Measurements from ENCODE around the gene EVI2B. TPM values are rescaled to one million over a fixed set of nuclear protein-coding genes. Genes with fewer than 3 reads are reported as not detected.

EVI2B gene
- total RNA-seq (2022) (not detected in 2 replicates), Bru-seq, nascent RNA (percentile 18 among the genes with signal in this experiment), BruChase-seq, experiment 1, labeled RNA remaining after a 6-hour chase (not detected), BruChase-seq, experiment 2, labeled RNA remaining after a 2-hour chase (percentile 24 among the genes with signal in this experiment)
- long read RNA-seq, result 0 reads

- no peaks in the 10 kb centered on the region for H3K9me3 Mint-ChIP-seq (ENCODE audit: low read depth, unreplicated experiment)
- peak within 1 kb of the TSS; percentile 15 for H3K27ac Mint-ChIP-seq (ENCODE audit: unreplicated experiment)
Observed at GRCh38 chr17:31313982-31314781, at the start of gene EVI2B. EVI2B (minus strand) TSS chr17:31314054; CDS start chr17:31305609, 8,445 bp downstream.

GRCh38 chr17:31357839-31358394, 44.1 kb upstream of the EVI2B start:
- CTCF ChIA-PET, result no interaction called here
- DNase-seq, result no peak
- Mint-ChIP-seq H3K9me3 (ENCODE audit: low read depth, unreplicated experiment) (no peaks in the 10 kb centered on the region), H3K4me1 (ENCODE audit: low read depth, unreplicated experiment) (no peaks in the 10 kb centered on the region), H3K4me3 (ENCODE audit: low read depth, unreplicated experiment) (no peak overlapping the region), H3K27me3 (ENCODE audit: unreplicated experiment) (no peaks in the 10 kb centered on the region), H3K27ac (ENCODE audit: unreplicated experiment) (no peak overlapping the region), H3K36me3 (ENCODE audit: insufficient read depth, unreplicated experiment) (peaks cover 5% of the 10 kb centered on the region)
- no TSS peak for BruUV-seq (replicated peaks)
- intact Hi-C loops (cut with micrococcal nuclease; ENCODE audit: unreplicated experiment), result no loop called here
- TF ChIP-seq CTCF (IDR thresholded peaks at IDR 0.05; ENCODE audit: unreplicated experiment), result no peak

More at GRCh38 chr17:31313982-31314781, at the start of gene EVI2B:
- no TSS peak for BruUV-seq (replicated peaks)
- no peak for DNase-seq
- TF ChIP-seq CTCF (IDR thresholded peaks at IDR 0.05; ENCODE audit: unreplicated experiment), result no peak
- intact Hi-C loops (cut with micrococcal nuclease; ENCODE audit: unreplicated experiment), result no loop called here
- CTCF ChIA-PET, result no interaction called here
- H3K4me1 Mint-ChIP-seq (ENCODE audit: low read depth, unreplicated experiment), result no peaks in the 10 kb centered on the region
- no peak within 1 kb of the TSS for H3K4me3 Mint-ChIP-seq (ENCODE audit: low read depth, unreplicated experiment)
- H3K36me3 Mint-ChIP-seq (ENCODE audit: insufficient read depth, unreplicated experiment), result no peaks in the 10 kb centered on the region
- no peaks in the 10 kb centered on the region for H3K27me3 Mint-ChIP-seq (ENCODE audit: unreplicated experiment)

GRCh38 chr17:31357091-31357490, 43.2 kb upstream of the EVI2B start:
- no peaks in the 10 kb centered on the region for H3K9me3 Mint-ChIP-seq (ENCODE audit: low read depth, unreplicated experiment)
- H3K36me3 Mint-ChIP-seq (ENCODE audit: insufficient read depth, unreplicated experiment), result peaks cover 5% of the 10 kb centered on the region
- H3K27ac Mint-ChIP-seq (ENCODE audit: unreplicated experiment), result no peak overlapping the region
- H3K4me3 Mint-ChIP-seq (ENCODE audit: low read depth, unreplicated experiment), result no peak overlapping the region
- intact Hi-C loops (cut with micrococcal nuclease; ENCODE audit: unreplicated experiment), result no loop called here
- H3K27me3 Mint-ChIP-seq (ENCODE audit: unreplicated experiment), result no peaks in the 10 kb centered on the region
- H3K4me1 Mint-ChIP-seq (ENCODE audit: low read depth, unreplicated experiment), result no peaks in the 10 kb centered on the region
- CTCF ChIA-PET, result no interaction called here
- no TSS peak for BruUV-seq (replicated peaks)
- TF ChIP-seq CTCF (IDR thresholded peaks at IDR 0.05; ENCODE audit: unreplicated experiment), result no peak
- DNase-seq, result no peak

- no TSS peak for BruUV-seq (replicated peaks)
- H3K4me3 Mint-ChIP-seq (ENCODE audit: low read depth, unreplicated experiment), result no peak overlapping the region
- H3K27me3 Mint-ChIP-seq (ENCODE audit: unreplicated experiment), result no peaks in the 10 kb centered on the region
- no peak for TF ChIP-seq CTCF (IDR thresholded peaks at IDR 0.05; ENCODE audit: unreplicated experiment)
- no peak overlapping the region for H3K27ac Mint-ChIP-seq (ENCODE audit: unreplicated experiment)
- DNase-seq, result no peak
- H3K4me1 Mint-ChIP-seq (ENCODE audit: low read depth, unreplicated experiment), result no peaks in the 10 kb centered on the region
- CTCF ChIA-PET, result no interaction called here
- intact Hi-C loops (cut with micrococcal nuclease; ENCODE audit: unreplicated experiment), result no loop called here
- H3K9me3 Mint-ChIP-seq (ENCODE audit: low read depth, unreplicated experiment), result no peaks in the 10 kb centered on the region
- peaks cover 13% of the 10 kb centered on the region for H3K36me3 Mint-ChIP-seq (ENCODE audit: insufficient read depth, unreplicated experiment)
Observed at GRCh38 chr17:31355935-31356334, 42.1 kb upstream of the EVI2B start.
